ENCODE measurements around the gene MEX3A. TPM values are rescaled to one million over a fixed set of nuclear protein-coding genes. Genes with fewer than 3 reads are reported as not detected.

The MEX3A gene
- total RNA-seq, 1 experiment from 2014 or later = 6.1 TPM

GRCh38 chr1:156079762-156080161 is 2.5 kb downstream of the MEX3A start:
- intact Hi-C loops (cut with micrococcal nuclease) = no loop called here
- H3K36me3 ChIP-seq (ENCODE audit: control insufficient read depth in 1 of 2, insufficient read depth in 2 of 2, low read length in 2 of 2) = no peaks in the 10 kb centered on the region; a peak in 1 of 4 replicates
- BruUV-seq (replicated peaks) = TSS peak; percentile 23
- no peaks in the 10 kb centered on the region for H3K9me3 ChIP-seq (ENCODE audit: control insufficient read depth in 1 of 2, insufficient read depth in 1 of 2, low read depth in 1 of 2, low read length in 2 of 2)
- no peak overlapping the region for H3K4me3 ChIP-seq (replicated peaks in 1 of 2; ENCODE audit: low read depth in 1 of 2, low read length in 2 of 2)
- H3K27ac ChIP-seq (ENCODE audit: low read depth, low read length) = no peak overlapping the region
- ATAC-seq = no peak
- POLR2A ChIA-PET = no interaction called here
- peaks cover 0 to 30% of the 10 kb centered on the region in 2 experiments; a peak in 3 of 4 replicates for H3K4me1 ChIP-seq (ENCODE audit: control insufficient read depth in 1 of 2, insufficient read depth in 2 of 2, low read length in 2 of 2)
- CTCF ChIA-PET = no interaction called here
- no peaks in the 10 kb centered on the region for H4K20me1 ChIP-seq (ENCODE audit: insufficient read depth)
- TF ChIP-seq YY1 (IDR thresholded peaks at IDR 0.05; ENCODE audit: extremely low read depth, insufficient replicate concordance, low read depth, low read length) = no peak
- no peak for TF ChIP-seq TCF7L2 (IDR thresholded peaks at IDR 0.05; ENCODE audit: borderline replicate concordance, extremely low read depth, insufficient read depth, insufficient read length)
- TF ChIP-seq EZH2phosphoT487 (IDR thresholded peaks at IDR 0.05; ENCODE audit: borderline replicate concordance) = no peak
- no peak overlapping the region for H3K9ac ChIP-seq (ENCODE audit: low read length)
- H3K9me2 ChIP-seq (ENCODE audit: insufficient read depth) = no peaks in the 10 kb centered on the region
- H3K79me2 ChIP-seq (ENCODE audit: insufficient read depth, low read length) = no peaks in the 10 kb centered on the region
- no peak for DNase-seq (ENCODE audit: low read depth, low spot score)
- no peak overlapping the region for H2AFZ ChIP-seq (ENCODE audit: low read depth, low read length, poor library complexity, severe bottlenecking)
- RAD21 ChIA-PET (ENCODE audit: low non-redundant PET in 1 of 2, low total read pairs in 2 of 2, uncharacterized antibody in 2 of 2, unreplicated experiment in 2 of 2) = no interaction called here
- no peak overlapping the region for H3K4me2 ChIP-seq (ENCODE audit: low read length)
- H3K27me3 ChIP-seq (ENCODE audit: insufficient read depth, low read length) = no peaks in the 10 kb centered on the region

- ChIA-PET CTCF (interaction anchor here (1.1 kb wide), 1 partner anchor 12 kb away, joined by 4 read pairs; no protein-coding TSS in a partner anchor), POLR2A (no interaction called here), RAD21 (ENCODE audit: low non-redundant PET in 1 of 2, low total read pairs in 2 of 2, uncharacterized antibody in 2 of 2, unreplicated experiment in 2 of 2) (no interaction called here)
- intact Hi-C loops (cut with micrococcal nuclease) = no loop called here
- no TSS peak for BruUV-seq (replicated peaks)
- H3K4me2 ChIP-seq (ENCODE audit: low read length) = no peak overlapping the region
- ATAC-seq (no peak), DNase-seq (ENCODE audit: low read depth, low spot score) (no peak)
- H3K4me3 ChIP-seq (replicated peaks in 1 of 2; ENCODE audit: low read depth in 1 of 2, low read length in 2 of 2) = no peak overlapping the region
- H3K9me3 ChIP-seq (ENCODE audit: control insufficient read depth in 1 of 2, insufficient read depth in 1 of 2, low read depth in 1 of 2, low read length in 2 of 2) = no peaks in the 10 kb centered on the region
- no peaks in the 10 kb centered on the region for H4K20me1 ChIP-seq (ENCODE audit: insufficient read depth)
- no peak overlapping the region for H2AFZ ChIP-seq (ENCODE audit: low read depth, low read length, poor library complexity, severe bottlenecking)
- no peaks in the 10 kb centered on the region for H3K9me2 ChIP-seq (ENCODE audit: insufficient read depth)
- H3K36me3 ChIP-seq (ENCODE audit: control insufficient read depth in 1 of 2, insufficient read depth in 2 of 2, low read length in 2 of 2) = peaks cover 0 to 2% of the 10 kb centered on the region in 2 experiments; a peak in 1 of 4 replicates
- peaks cover 0 to 29% of the 10 kb centered on the region in 2 experiments; a peak in 3 of 4 replicates for H3K4me1 ChIP-seq (ENCODE audit: control insufficient read depth in 1 of 2, insufficient read depth in 2 of 2, low read length in 2 of 2)
- no peak overlapping the region for H3K9ac ChIP-seq (ENCODE audit: low read length)
- H3K27ac ChIP-seq (ENCODE audit: low read depth, low read length) = no peak overlapping the region
- H3K79me2 ChIP-seq (ENCODE audit: insufficient read depth, low read length) = no peaks in the 10 kb centered on the region
- H3K27me3 ChIP-seq (ENCODE audit: insufficient read depth, low read length) = no peaks in the 10 kb centered on the region
- TF ChIP-seq EZH2 (IDR thresholded peaks at IDR 0.05) (no peak), YY1 (IDR thresholded peaks at IDR 0.05; ENCODE audit: extremely low read depth, insufficient replicate concordance, low read depth, low read length) (no peak), POLR2A (IDR thresholded peaks at IDR 0.05; ENCODE audit: borderline replicate concordance, extremely low read depth, insufficient read depth, insufficient read length) (no peak), FOSL1 (IDR thresholded peaks at IDR 0.05; ENCODE audit: low read depth) (no peak), EZH2phosphoT487 (IDR thresholded peaks at IDR 0.05; ENCODE audit: borderline replicate concordance) (no peak), POLR2AphosphoS5 (IDR thresholded peaks at IDR 0.05; ENCODE audit: low read depth, low read length) (no peak), ELF1 (IDR thresholded peaks at IDR 0.05; ENCODE audit: borderline replicate concordance, low read depth) (no peak), CBX3 (IDR thresholded peaks at IDR 0.05; ENCODE audit: low read depth) (no peak), JUND (IDR thresholded peaks at IDR 0.05) (no peak), TCF7L2 (IDR thresholded peaks at IDR 0.05; ENCODE audit: borderline replicate concordance, extremely low read depth, insufficient read depth, insufficient read length) (no peak), SIN3A (IDR thresholded peaks at IDR 0.05; ENCODE audit: low read depth) (no peak), SRF (IDR thresholded peaks at IDR 0.05; ENCODE audit: low read depth) (no peak)
- TF ChIP-seq, protein P1, sequence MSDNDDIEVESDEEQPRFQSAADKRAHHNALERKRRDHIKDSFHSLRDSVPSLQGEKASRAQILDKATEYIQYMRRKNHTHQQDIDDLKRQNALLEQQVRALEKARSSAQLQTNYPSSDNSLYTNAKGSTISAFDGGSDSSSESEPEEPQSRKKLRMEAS (IDR thresholded peaks at IDR 0.05) = no peak
- TF ChIP-seq, protein P2, sequence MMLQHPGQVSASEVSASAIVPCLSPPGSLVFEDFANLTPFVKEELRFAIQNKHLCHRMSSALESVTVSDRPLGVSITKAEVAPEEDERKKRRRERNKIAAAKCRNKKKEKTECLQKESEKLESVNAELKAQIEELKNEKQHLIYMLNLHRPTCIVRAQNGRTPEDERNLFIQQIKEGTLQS (IDR thresholded peaks at IDR 0.05) = no peak
- TF ChIP-seq, protein P3, sequence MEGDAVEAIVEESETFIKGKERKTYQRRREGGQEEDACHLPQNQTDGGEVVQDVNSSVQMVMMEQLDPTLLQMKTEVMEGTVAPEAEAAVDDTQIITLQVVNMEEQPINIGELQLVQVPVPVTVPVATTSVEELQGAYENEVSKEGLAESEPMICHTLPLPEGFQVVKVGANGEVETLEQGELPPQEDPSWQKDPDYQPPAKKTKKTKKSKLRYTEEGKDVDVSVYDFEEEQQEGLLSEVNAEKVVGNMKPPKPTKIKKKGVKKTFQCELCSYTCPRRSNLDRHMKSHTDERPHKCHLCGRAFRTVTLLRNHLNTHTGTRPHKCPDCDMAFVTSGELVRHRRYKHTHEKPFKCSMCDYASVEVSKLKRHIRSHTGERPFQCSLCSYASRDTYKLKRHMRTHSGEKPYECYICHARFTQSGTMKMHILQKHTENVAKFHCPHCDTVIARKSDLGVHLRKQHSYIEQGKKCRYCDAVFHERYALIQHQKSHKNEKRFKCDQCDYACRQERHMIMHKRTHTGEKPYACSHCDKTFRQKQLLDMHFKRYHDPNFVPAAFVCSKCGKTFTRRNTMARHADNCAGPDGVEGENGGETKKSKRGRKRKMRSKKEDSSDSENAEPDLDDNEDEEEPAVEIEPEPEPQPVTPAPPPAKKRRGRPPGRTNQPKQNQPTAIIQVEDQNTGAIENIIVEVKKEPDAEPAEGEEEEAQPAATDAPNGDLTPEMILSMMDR (IDR thresholded peaks at IDR 0.05 in 2 of 3, conservative IDR thresholded peaks at IDR 0.05 in 1 of 3; ENCODE audit: borderline replicate concordance in 1 of 3, insufficient read depth in 1 of 3, low read depth in 2 of 3, low read length in 2 of 3) = no peak
Observed at GRCh38 chr1:156078728-156079127, 3.5 kb downstream of the MEX3A start.
